GM18858 (cell line): ENCODE data around the gene ZNF766.
A peak's percentile ranks its signal among the peaks of the same experiment; 100 is the strongest.
"Not testable (repeated sequence)": the region's sequence is repeated elsewhere in the genome, so short reads cannot be mapped to it uniquely, and the experiment has no call there.

Source experiments
- ATAC-seq: cut with Tn5 transposase; IDR thresholded peaks from one replicate; pipeline ENCODE4 v1.9.1; 2021; ENCODE audit not compliant: unreplicated experiment

ZNF766 gene

DNA sequence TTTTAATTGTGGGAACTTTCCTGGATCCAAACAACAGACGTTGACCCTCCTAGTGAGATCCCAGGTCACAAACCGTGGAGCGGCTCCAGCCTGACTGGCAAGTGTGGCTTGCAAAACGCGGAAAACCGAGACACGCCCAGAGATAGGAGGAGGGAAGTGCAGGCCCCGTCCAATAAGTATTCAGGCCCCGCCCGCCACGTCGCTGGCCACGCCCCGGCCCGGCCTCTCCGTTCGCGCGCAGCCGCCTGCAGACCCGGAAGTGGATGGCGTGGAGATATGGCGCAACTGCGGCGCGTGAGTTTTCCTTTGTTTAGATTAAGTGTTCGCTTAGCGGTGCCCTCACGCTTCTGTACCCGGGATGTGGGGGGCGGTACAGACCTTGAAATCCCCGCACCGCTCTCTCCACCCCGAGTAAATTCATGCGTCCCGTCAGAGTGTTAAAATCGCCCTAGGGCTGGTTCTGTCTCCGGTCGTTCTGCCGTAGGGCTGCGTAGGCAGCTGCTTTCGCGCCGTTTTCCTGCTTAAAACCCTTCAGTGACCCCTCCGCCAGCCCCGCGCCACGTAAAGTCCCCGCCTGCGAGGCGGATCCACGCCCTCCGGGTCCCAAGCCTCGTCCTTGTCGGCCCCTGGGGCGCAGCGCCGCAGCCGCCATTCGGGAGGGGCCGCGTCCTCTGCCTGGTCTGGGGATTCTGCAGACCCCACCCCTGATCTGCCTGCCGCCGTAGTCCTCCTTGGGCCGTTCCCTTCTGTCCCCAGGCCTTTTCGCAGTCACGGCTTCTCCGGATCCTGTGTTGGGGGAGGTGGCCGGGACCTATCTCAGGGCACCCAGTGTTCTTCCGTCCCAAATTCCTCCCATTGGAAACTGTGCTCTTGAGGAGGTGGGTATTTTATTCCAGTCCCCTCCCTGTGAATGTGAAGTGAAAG lies at the start of gene ZNF766:
ZNF766 (plus strand) TSS at position 250 of the 924 bp plus-strand sequence; CDS start at position 277, 27 bp downstream.
- peak; percentile 58 for ATAC-seq

DNA sequence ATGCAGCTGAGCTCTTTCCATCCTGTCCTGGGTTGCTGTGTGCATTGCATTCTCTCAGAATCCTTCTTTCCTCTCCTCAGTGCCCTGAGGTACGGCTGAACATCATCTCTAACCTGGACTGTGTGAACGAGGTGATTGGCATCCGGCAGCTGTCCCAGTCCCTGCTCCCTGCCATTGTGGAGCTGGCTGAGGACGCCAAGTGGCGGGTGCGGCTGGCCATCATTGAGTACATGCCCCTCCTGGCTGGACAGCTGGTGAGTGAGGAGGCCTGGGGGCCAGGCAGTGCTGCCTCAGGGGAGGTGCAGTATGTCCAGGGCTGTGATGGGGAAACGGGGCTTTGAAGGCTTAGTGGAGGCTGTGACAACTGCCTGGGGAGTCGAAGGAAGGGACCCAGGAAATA lies 49.8 kb upstream of the ZNF766 start:
- ATAC-seq = no peak

- ATAC-seq = no peak
These were observed 48.4 kb upstream of the ZNF766 start for GRCh38 chr19:52221031-52221430.

DNA sequence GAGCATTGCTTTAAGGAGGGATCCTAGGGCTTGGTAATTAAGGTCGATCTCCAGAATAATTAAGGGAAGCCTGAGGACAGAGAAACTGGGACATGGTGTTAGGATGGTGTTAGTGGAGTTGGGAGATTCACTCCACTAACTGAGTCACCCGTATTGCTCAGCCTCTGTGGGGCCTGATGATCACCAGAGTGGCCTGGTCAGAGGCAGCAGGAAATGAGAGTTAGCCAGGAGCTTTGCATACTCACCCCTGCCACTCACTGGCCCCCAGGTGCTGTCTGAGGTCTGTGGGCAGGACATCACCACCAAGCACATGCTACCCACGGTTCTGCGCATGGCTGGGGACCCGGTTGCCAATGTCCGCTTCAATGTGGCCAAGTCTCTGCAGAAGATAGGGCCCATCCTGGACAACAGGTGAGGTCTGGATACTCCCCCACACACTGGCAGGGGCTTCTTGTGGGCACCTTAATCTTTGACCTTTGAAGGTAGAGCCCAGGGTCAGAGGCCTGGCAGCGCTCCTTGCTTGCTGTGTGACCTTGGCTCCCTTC lies 47.5 kb upstream of the ZNF766 start:
- no peak for ATAC-seq

DNA sequence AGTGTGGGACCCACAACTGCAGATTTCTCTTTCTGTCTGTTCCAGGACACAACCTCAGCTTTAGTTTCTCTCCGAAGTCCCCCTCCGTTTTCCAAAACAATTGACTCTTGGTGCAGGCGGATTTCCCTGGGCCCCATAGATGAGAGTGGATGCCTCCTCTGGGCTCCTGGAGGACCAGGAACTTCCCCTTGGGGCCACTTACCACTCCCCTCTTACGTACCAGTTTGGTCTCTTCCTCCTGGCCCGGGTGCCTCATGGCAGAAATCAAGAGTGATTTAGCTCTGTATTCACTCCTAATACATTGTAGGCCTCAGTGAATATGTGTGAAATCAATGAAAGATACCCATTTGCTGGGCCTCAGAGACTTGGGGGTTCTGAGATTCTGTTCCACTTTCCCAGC lies 45.2 kb upstream of the ZNF766 start:
- ATAC-seq = no peak

DNA sequence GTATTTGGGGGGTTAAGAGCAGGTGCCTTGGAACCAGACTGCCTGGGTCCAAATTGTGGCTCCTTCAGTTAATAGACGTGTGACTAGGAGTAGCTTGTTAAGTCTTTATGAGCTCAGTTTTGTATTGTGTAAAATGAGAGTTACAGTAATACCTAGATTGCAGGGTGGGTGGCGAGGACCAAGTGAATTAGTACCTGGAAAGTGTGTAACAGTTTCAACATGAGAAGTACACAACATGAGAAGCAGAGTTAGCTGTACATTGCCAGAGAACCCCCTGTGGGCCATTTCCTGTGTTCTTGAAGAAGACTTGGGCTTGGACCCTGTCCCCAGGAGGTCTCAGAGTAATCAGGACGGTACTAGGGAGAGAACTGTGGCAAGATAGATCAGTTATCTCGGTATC lies 42.7 kb upstream of the ZNF766 start:
- no peak for ATAC-seq

GRCh38 chr19:52227196-52227940 lies 42.0 kb upstream of the ZNF766 start:
- ATAC-seq = no peak

DNA sequence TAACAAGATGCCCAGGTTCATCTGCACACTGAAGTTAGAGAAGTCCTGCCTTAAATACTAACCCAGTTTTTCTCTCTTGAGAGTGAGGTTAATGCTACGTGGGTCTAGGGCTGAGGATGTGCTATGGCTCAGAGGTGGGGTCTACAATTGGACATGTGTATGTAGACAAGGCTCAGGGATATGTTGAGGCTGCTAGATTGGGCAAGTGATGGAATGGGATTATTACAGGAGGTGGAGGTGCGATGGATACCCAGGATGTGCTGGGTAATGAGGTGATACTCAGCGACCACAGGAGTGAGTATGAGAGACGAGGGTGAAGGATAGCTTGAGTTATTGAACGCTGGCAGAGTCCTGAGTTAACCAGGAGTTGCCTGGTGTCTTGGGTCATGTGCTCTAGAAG lies 41.4 kb upstream of the ZNF766 start:
- no peak for ATAC-seq

DNA sequence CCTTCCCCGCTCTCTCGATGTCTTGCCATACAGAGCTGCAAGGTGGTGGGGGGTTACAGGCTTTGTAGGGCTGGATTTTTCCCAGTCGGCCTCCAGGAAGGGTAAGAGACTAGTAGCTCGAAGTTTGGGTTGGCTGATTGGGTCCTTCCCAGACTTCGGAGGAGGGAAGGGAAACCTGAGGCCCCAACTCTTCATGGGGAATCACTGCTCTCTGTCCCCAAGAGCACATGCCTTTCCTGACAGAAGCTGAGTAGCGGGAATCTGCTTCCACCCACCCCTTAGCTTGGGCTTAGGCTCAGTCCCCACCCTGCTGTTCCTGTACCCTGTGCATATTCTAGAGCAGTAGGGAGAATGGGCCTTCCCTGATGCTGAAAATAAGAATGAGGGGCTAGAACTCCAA lies 39.9 kb upstream of the ZNF766 start:
- no peak for ATAC-seq

DNA sequence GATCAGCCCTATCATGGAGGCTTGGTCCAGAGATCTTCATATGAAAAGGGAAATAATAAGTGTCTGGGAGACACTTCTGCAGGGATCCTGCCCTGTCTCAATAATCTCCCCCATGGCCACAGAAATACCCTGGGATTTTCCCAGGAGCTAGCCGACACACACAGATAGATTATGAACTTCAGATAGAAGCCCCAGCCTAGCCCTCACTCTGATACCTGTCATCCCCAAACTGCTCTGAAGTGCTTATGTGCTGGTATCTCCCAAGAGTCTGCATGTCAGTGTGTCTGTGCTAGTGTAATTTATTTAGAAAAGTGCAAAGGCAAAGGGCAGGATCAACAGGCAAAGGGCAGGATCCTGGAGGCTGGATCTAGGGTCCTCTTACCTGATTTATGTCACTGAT lies 38.7 kb upstream of the ZNF766 start:
- ATAC-seq = no peak

- ATAC-seq = no peak
These were observed 38.1 kb upstream of the ZNF766 start for GRCh38 chr19:52231154-52231910.

GRCh38 chr19:52234406-52234805 lies 35.0 kb upstream of the ZNF766 start:
- no peak for ATAC-seq

- ATAC-seq = no peak
These were observed 32.2 kb upstream of the ZNF766 start for GRCh38 chr19:52237197-52237596.

DNA sequence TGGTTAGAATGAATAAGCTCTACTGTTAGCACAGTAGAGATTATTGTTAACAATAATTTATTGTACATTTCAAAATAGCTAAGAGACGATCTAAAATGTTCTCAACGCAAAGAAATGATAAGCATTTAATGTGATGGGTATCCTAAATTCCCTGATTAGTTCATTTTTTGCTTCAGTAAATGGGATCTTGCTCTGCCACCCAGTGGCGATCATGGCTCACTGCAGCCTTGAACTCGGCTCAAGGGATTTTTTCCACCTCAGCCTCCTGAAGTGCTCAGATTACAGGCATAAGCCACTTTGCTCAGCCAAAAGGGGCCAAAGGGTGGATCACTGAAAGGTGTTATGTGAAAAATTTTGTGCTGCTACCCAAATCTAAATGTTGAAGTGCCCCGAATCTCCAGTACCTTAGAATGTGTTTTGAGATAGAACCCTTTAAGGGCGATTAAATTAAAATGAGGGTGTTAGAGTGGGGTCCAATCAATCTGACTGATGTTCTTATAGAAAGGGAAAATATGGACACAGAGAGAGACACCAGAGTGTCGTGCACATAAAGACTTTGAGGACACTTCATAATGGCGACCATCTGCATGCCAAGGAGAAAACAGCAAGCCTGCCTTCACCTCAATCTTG lies 31.5 kb upstream of the ZNF766 start:
- no peak for ATAC-seq

DNA sequence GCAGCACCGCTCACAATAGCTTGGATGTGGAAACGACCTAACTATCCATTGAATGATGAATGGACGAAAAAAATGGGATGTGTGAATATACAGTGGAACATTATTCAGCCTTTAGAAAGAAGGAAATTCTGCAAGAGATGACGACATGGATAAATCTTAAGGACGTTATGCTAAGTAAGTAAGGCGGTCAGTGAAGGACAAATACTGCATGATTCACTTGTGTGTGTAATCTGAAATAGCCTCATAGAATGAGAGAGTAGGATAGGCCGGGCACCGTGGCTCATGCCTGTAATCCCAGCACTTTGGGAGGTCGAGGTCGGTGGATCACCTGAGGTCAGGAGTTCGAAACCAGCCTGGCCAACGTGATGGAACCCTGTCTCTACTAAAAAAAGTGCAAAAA lies 25.4 kb upstream of the ZNF766 start:
- ATAC-seq = no peak

DNA sequence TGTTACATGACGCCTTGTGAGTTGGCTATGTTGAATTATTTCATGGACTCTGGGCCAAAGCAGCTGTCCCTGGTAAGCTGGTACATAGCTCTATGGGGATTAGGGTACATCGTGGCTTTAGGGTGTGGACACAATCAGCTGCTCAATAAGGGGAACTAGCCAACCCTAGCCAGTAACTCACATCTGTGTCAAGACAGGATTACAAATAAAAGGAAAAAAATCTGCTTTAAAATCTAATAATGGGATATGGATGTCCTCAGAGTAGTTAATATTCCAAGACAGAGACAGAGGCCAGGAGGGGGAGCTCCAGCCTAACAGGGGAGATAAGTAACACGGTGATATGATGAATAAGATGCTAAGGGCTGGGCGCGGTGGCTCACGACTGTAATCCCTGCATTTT lies 21.1 kb upstream of the ZNF766 start:
- ATAC-seq = no peak

GRCh38 chr19:52258426-52258825 lies 11.0 kb upstream of the ZNF766 start:
- ATAC-seq = no peak

GRCh38 chr19:52265556-52265955 lies 3.8 kb upstream of the ZNF766 start:
- ATAC-seq = not testable (repeated sequence)

DNA sequence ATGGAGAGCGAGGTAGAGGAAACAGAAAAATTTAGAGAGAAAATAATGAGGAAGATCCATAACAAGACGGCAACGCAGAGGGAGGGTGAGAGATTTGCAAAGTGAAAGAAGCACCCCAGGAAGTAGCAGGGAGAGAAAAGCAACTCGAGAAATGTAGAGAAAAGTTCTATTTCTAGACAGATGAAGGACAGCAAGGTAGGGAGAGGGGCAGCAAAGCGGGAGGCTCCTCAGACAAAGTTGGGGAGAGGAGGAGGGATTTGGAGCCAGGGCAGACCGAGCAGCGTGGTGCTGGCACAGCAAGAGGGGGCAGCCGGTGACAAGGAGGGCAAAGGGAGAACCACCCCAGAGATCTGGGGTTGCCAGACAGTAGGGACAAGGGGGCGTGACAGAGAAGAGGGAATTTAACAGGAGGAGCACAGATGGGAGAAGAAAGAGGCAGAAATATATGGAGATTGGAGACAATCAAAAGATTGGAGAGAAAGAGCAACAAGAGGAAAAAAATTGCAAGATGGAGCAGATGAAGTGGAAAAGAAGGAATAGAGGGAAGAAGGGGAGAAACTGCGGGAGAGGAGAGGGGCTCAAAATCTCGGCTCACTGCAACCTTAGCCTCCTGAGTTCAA lies 989 bp downstream of the ZNF766 start:
- no peak for ATAC-seq

DNA sequence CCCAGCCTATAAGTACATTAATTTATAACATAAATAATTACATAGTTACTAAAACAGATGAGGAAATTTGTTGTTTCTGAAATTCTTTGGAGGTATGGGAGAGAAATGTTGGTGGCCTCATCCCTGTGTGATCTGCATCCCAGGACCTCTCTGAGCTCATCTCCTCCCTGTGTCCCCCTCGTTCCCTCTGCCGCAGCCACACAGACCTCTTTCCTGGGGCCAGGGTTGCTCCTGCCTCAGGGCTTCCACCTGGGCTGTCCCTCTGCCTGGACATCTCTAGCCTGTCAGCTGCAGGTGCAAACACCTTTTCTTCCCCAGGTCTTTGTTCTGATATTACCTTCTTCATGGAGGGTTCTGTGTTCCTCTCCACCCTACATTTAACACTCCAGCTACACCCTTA lies 3.9 kb downstream of the ZNF766 start:
- no peak for ATAC-seq
